Thoracic aorta (tissue), 2 donors: ENCODE data around the gene GTF2IRD1. TPM values are rescaled to one million over a fixed set of nuclear protein-coding genes. Genes with fewer than 3 reads are reported as not detected.

Source experiments
- ATAC-seq: fragments of 150-250 bp; one replicate; pipeline ENCODE4 v1.8.0; 2017; ENCODE audit warnings: low read depth; ENCODE audit not compliant: insufficient number of reproducible peaks, low FRiP score
- DNase-seq: peaks from one replicate; pipeline ENCODE4 v3.0.0-alpha.2; 2020; ENCODE audit warnings: low spot score
- H3K27ac ChIP-seq, 2 donors: fragments of 200-600 bp; sonication (generic); 1 replicate in 1 of 2; 2 replicates in 1 of 2; pipeline ENCODE4 v1.5.1; 2016; ENCODE audit warnings: mild to moderate bottlenecking in 2 of 2, moderate library complexity in 2 of 2
- H3K27me3 ChIP-seq: fragments of 200-600 bp; sonication (generic); replicated peaks from 2 replicates; pipeline ENCODE4 v1.6.0; 2016; ENCODE audit warnings: mild to moderate bottlenecking; ENCODE audit not compliant: insufficient read depth
- H3K36me3 ChIP-seq: fragments of 200-600 bp; sonication (generic); one replicate; pipeline ENCODE4 v1.5.1; 2016
- H3K4me1 ChIP-seq, 2 donors: fragments of 200-600 bp; sonication (generic); 1 replicate in 1 of 2; 2 replicates in 1 of 2; pipeline versions ENCODE4 v1.5.1 to v1.6.0; 2016; ENCODE audit warnings: low read depth in 2 of 2, mild to moderate bottlenecking in 1 of 2; ENCODE audit not compliant: control insufficient read depth in 1 of 2
- H3K4me3 ChIP-seq: fragments of 200-600 bp; sonication (generic); 2 replicates; pipeline ENCODE4 v1.5.1; 2016; ENCODE audit warnings: mild to moderate bottlenecking
- H3K9me3 ChIP-seq: fragments of 200-600 bp; sonication (generic); 2 replicates; pipeline ENCODE4 v1.5.1; 2016
- CTCF ChIP-seq: fragments of 200-600 bp; sonication (generic); IDR thresholded peaks from one replicate; pipeline ENCODE4 v1.5.1; 2019; ENCODE audit warnings: antibody characterized with exemption
- total RNA-seq, 2 donors: library from RNA; depleted of rRNA; stranded (reverse); fragments of >200 nt; gene quantifications; one replicate each; pipeline versions ENCODE4 v1.1.0 to v1.2.3, GENCODE V29; 2016

The GTF2IRD1 gene
- total RNA-seq, 2 donors from 2014 or later, result 7.0 to 14.4 TPM

DNA sequence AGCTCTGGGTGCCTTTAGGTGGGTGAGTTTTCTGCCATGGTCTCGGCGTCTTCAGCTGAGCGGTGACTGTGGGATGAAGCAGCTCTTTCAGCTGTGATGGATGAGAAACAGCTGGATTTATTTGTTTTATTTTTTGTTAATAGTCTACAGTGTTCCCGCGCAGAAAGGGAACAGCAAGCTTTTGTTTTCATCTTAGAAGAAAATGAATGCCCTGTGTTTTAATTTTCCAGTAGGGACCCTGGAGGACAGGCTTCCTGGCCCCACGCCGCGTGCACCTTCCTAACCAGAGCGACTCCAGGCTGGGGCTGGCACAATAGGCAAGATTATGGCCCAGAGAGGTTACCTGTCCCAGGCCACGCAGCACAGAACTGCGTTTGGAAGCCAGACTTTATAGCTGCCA is 57.6 kb downstream of the GTF2IRD1 start:
- DNase-seq, result no peak

DNA sequence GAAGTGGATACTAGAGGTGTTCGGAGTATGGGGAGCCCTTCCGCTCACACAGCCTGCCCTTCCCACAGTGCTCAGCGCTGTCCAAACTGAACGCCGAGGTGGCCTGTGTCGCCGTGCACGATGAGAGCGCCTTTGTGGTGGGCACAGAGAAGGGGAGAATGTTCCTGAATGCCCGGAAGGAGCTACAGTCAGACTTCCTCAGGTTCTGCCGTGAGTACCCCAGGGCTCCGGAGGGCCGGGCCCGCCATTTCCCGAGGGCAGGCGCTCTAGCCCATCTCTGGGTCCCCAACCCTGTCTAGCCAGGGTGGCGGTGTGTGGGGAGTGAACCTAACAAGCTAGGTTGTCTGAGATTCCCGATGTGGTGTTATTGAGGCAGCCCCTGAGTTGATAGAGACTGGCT is 59.1 kb downstream of the GTF2IRD1 start:
- ATAC-seq, result no peak
- H3K27me3 ChIP-seq, result no peaks in the 10 kb centered on the region
- H3K36me3 ChIP-seq, result no peaks in the 10 kb centered on the region
- no peak for TF ChIP-seq CTCF
- no peaks in the 10 kb centered on the region for H3K4me1 ChIP-seq
- H3K9me3 ChIP-seq, result no peaks in the 10 kb centered on the region
- no peak overlapping the region for H3K27ac ChIP-seq
- DNase-seq, result no peak
- H3K4me3 ChIP-seq, result no peak overlapping the region

More for the DNA sequence above, 57.6 kb downstream of the GTF2IRD1 start:
- ATAC-seq, result no peak
- H3K36me3 ChIP-seq, result no peaks in the 10 kb centered on the region
- H3K9me3 ChIP-seq, result no peaks in the 10 kb centered on the region
- H3K4me1 ChIP-seq, result no peaks in the 10 kb centered on the region
- no peak overlapping the region for H3K27ac ChIP-seq
- no peaks in the 10 kb centered on the region for H3K27me3 ChIP-seq
- H3K4me3 ChIP-seq, result no peak overlapping the region
- no peak for TF ChIP-seq CTCF

- Histone ChIP-seq H3K27me3 (no peaks in the 10 kb centered on the region), H3K4me1 (no peaks in the 10 kb centered on the region), H3K27ac (no peak overlapping the region), H3K9me3 (no peaks in the 10 kb centered on the region), H3K36me3 (peaks cover under 1% of the 10 kb centered on the region), H3K4me3 (no peak overlapping the region)
- no peak for TF ChIP-seq CTCF
- DNase-seq (no peak), ATAC-seq (no peak)
These were observed 60.5 kb downstream of the GTF2IRD1 start for GRCh38 chr7:74514131-74514591.

DNA sequence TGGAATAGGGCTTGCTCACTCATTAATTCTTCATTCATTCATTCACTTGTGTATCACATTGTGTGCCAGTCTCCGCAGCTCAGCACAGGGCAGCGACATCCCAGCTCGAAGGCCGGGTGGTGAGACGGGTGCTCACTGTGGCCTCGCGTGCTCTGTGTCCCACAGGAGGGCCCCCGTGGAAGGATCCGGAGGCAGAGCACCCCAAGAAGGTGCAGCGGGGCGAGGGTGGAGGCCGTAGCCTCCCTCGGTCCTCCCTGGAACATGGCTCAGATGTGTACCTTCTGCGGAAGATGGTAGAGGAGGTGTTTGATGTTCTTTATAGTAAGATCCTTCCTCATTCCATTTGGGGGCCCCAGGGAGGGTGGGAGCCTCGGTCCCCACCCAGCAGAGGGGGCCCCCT is 61.6 kb downstream of the GTF2IRD1 start:
- H3K4me3 ChIP-seq, result no peak overlapping the region
- no peaks in the 10 kb centered on the region for H3K4me1 ChIP-seq
- no peak for TF ChIP-seq CTCF
- no peaks in the 10 kb centered on the region for H3K27me3 ChIP-seq
- no peak for ATAC-seq
- H3K27ac ChIP-seq, result no peak overlapping the region
- DNase-seq, result no peak
- H3K9me3 ChIP-seq, result no peaks in the 10 kb centered on the region
- H3K36me3 ChIP-seq, result peaks cover 6% of the 10 kb centered on the region

DNA sequence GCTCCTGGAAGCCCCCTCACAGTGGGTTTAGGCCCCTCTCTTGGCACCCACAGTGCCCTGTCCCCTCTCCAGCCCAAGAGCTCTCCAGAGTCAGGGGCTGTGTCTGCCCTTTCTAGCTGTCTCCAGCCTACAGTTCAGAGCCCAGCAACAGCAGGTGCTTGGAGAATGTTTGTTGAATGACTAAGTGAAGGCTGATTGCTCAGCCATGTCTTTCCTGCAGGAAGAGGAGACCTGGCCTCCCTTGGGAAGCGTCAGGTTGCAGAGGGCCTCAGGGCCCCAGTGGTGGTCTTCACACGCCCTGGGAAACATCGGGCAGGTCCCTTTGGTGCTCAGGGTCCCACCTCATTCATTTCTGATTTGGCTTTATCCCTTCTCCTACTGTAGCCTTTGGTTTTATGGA is 62.5 kb downstream of the GTF2IRD1 start:
- no peaks in the 10 kb centered on the region for H3K9me3 ChIP-seq

More for the DNA sequence above, 62.5 kb downstream of the GTF2IRD1 start:
- TF ChIP-seq CTCF, result no peak
- H3K27me3 ChIP-seq, result no peaks in the 10 kb centered on the region
- no peak for DNase-seq
- no peak for ATAC-seq
- peaks cover 6% of the 10 kb centered on the region for H3K36me3 ChIP-seq
- H3K4me1 ChIP-seq, result no peaks in the 10 kb centered on the region
- H3K4me3 ChIP-seq, result no peak overlapping the region
- no peak overlapping the region for H3K27ac ChIP-seq
